HG03354 (cell line): ENCODE results near the gene CSMD2.

Experiments
- ATAC-seq: cut with Tn5 transposase; IDR thresholded peaks from one replicate; pipeline ENCODE4 v1.9.1; 2021; ENCODE audit warnings: mild to moderate bottlenecking; ENCODE audit not compliant: unreplicated experiment, poor library complexity, severe bottlenecking

CSMD2 gene

GRCh38 chr1:33468011-33468410, 697.0 kb downstream of the CSMD2 start:
- no peak for ATAC-seq

DNA sequence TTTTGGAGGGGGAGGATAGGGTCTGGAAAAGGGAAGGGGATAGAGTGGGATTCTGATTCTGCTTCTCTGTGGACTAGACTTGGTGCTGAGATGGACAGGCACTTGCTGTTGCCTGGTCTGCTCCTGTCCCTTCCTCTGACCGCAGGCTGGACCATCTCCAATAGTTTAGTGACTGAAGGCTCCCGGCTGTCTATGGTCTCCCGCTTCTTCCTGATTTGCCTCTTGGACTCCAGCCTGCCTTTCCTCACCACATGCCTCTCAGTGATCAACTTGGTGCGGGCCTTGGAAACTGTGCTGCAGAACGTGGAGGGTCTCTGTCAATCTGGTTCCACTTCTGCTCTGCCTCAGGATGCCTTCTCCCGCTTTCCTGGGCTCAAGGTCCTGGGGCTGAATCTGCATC, 698.9 kb downstream of the CSMD2 start:
- ATAC-seq, result no peak

DNA sequence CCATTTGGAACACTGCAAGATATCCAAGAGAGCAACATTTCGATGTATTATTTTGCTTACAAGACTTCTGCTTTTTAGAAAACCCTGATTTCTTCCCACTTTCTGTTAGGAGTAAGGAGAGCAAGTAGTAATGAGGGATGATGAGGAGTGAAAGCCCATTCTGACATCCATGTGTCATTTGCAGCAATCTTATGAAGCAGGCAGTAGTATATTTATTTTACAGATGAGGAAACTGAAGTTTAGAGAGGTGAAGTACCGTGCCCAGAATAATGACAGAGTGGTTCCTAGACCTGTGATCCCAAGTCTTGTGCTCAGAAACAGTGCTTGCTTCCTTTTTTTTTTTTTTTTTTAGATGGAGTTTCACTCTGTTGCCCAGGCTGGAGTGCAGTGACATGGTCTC, 699.7 kb downstream of the CSMD2 start:
- ATAC-seq, result no peak

GRCh38 chr1:33464552-33464951, 700.5 kb downstream of the CSMD2 start:
- ATAC-seq, result no peak
